Peyer's patch (tissue), 4 donors: Measurements from ENCODE around the gene DMTF1.

ENCODE experiments used
- CTCF ChIP-seq, 6 experiments: fragments of 450-650 bp in 4 of 6; fragments of 200-600 bp in 2 of 6; sonication (generic) in 1 of 6; IDR thresholded peaks; one replicate each; pipeline ENCODE4 v1.5.1; 2017 to 2019; ENCODE audit warnings: antibody characterized with exemption in 6 of 6, mild to moderate bottlenecking in 3 of 6, moderate library complexity in 1 of 6
- POLR2A ChIP-seq, 2 donors: fragments of 450-650 bp; IDR thresholded peaks; one replicate each; pipeline ENCODE4 v1.5.1; 2017; ENCODE audit warnings: antibody characterized with exemption in 2 of 2, mild to moderate bottlenecking in 2 of 2, moderate library complexity in 2 of 2

GRCh38 chr7:87206361-87206760, 54.1 kb downstream of the DMTF1 start:
- TF ChIP-seq CTCF (IDR thresholded peaks at IDR 0.05): no peak
- TF ChIP-seq POLR2A (IDR thresholded peaks at IDR 0.05): no peak
